T-helper 17 cell (primary cell): Measurements from ENCODE around the gene MSI2. TPM values are rescaled to one million over a fixed set of nuclear protein-coding genes. Genes with fewer than 3 reads are reported as not detected.

Experiments
- ATAC-seq: fragments of 150-1000 bp; cut with Tn5 transposase; 2 replicates; pipeline ENCODE4 v1.10.0; 2021; ENCODE audit warnings: mild to moderate bottlenecking, moderate library complexity
- DNase-seq, 3 donors: peaks; one replicate each; pipeline versions ENCODE4 v3.0.0 to v3.0.0-alpha.2; 2020 to 2021
- H3K9me3 ChIP-seq: one replicate; pipeline ENCODE4 v1.7.0; 2013; ENCODE audit warnings: low read length, mild to moderate bottlenecking; ENCODE audit not compliant: control insufficient read depth, poor library complexity, severe bottlenecking
- H3K27ac Mint-ChIP-seq: one replicate; pipeline ENCODE4 v1.8.0; 2022; ENCODE audit warnings: mild to moderate bottlenecking, moderate library complexity, mixed read lengths
- H3K27me3 Mint-ChIP-seq: one replicate; pipeline ENCODE4 v1.8.0; 2022; ENCODE audit warnings: mixed read lengths
- H3K36me3 Mint-ChIP-seq: one replicate; pipeline ENCODE4 v1.8.0; 2022; ENCODE audit warnings: low read depth, mixed read lengths
- H3K4me1 Mint-ChIP-seq: one replicate; pipeline ENCODE4 v1.8.0; 2022; ENCODE audit warnings: mild to moderate bottlenecking, mixed read lengths
- H3K4me3 Mint-ChIP-seq: one replicate; pipeline ENCODE4 v1.8.0; 2022; ENCODE audit warnings: mild to moderate bottlenecking, moderate library complexity, mixed read lengths
- total RNA-seq, 4 donors: library from RNA in 2 of 4; stranded (reverse) in 2 of 4; gene quantifications; one replicate each; pipeline ENCODE4 v1.2.3 and lab custom pipeline; 2022 to 2026

The MSI2 gene
- total RNA-seq, 2 donors from 2014 or later = 148 to 151 TPM

DNA sequence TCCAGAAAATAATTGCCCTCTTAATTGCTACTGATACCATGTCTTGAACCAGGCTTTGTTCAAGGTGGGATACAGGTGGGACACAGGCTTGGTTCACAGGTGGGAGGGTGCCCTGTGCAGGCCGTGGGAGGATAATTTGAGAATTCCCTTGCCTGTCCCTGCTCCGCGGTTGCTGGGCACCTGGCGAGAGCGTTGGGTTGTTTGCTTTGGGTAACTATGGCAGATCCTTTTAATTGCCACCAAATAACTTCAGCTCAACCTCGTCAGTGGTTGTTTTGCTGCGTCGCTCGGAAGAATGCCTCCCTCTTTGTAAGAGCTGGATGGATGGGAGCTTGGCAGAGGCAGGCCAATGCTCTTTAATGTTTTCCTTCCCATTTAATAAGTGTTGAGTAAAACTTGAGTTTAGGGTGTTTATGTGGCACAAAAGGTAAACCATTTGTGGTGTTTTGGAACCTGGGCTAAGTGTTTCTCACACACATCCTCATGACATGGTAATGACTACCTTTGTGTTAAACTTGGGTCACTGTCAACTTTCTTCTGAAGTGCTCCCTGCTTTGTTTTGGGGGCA lies 202.5 kb downstream of the MSI2 start:
- Mint-ChIP-seq H3K27ac (peak overlapping the region; percentile 65), H3K27me3 (no peaks in the 10 kb centered on the region)
- no peak for ATAC-seq

DNA sequence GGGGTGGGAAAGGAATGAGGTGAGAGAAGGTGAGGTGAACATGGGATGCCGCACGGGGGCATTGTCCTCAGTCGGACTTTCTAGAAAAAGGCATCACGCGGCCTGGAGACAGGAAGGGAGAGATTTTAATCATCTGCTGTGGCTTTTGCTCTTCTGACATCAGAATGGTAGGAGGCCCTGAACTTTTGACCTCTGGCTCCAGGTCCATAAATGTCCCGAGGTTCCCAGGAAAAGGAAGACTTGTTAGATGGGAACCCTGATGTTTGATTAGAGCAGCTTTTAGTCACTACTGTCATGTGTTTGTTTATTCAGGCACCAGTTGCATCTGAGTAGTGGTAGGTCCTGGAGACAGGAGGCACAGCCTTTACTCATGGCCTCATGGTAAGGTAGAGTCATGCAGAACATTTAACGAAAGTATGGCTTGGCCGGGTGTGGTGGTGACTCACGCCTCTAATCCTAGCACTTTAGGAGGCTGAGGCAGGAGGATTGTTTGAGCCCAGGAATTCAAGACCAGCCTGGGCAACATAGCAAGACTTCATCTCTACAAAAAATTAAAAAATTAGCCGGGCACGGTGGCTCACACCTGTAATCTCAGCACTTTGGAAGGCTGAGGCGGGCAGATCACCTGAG lies 203.1 kb downstream of the MSI2 start:
- Mint-ChIP-seq H3K27ac (peak overlapping the region; percentile 65), H3K4me1 (peaks cover 61% of the 10 kb centered on the region), H3K36me3 (peaks cover 4% of the 10 kb centered on the region), H3K4me3 (no peak overlapping the region), H3K27me3 (no peaks in the 10 kb centered on the region)
- DNase-seq = no peak
- H3K9me3 ChIP-seq = no peaks in the 10 kb centered on the region
- no peak for ATAC-seq

More for the DNA sequence above, 202.5 kb downstream of the MSI2 start:
- no peak for DNase-seq
- Mint-ChIP-seq H3K4me1 (peaks cover 62% of the 10 kb centered on the region), H3K4me3 (peak overlapping the region; percentile 12), H3K36me3 (no peaks in the 10 kb centered on the region)
- H3K9me3 ChIP-seq = no peaks in the 10 kb centered on the region

DNA sequence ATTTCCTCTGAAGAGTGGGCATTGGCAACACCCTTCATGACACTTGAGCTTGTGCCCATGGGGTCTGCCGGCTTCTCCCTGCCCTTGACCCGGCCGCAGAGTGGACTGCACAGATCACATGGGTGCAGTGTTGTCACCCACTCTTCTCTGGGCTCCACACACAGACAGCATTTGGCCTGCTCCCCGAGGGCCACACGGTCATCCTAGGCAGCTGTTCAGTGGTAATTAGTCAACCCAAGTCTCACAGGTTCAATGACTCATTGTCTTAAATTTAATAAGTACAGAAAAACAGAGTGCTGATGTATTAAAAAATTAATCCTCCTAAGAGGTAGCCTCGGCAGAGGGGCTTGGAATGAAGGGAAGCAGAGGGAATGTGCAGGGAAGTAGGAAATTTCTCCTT lies 204.8 kb downstream of the MSI2 start:
- no peaks in the 10 kb centered on the region for H3K27me3 Mint-ChIP-seq
- peak overlapping the region; percentile 64 for H3K27ac Mint-ChIP-seq
- no peak overlapping the region for H3K4me3 Mint-ChIP-seq
- H3K4me1 Mint-ChIP-seq = peaks cover 46% of the 10 kb centered on the region
- ATAC-seq = no peak
- no peaks in the 10 kb centered on the region for H3K9me3 ChIP-seq
- DNase-seq = no peak
- H3K36me3 Mint-ChIP-seq = peaks cover 4% of the 10 kb centered on the region

DNA sequence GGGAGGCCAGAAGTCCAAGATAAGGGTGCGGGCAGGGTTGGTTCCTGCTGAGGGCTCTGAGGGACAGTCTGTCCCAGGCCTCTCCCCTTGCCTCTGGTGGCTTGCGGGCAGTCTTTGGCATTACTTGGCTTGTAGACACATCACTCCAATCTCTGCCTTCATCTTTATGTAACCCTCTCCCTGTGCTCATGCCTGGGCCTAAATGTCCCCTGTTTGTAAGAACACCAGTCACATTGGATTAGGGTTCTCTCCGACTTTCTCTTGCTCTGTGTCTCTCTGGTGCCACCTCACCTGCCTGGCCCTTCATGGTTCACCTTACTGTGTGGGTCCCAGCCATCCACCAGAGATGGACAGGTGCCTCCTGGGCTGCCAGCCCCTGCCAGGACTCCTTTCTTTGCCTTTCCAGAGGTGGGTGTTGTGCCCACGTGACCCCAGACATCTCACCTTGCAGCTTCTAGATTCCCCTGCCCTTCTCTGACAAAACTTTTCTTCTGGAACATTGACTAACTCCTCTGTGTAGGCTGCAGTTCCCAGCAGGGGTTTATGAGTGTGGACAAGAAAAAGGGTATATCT lies 205.8 kb downstream of the MSI2 start:
- Mint-ChIP-seq H3K4me1 (peaks cover 48% of the 10 kb centered on the region), H3K36me3 (peaks cover 5% of the 10 kb centered on the region), H3K4me3 (peak overlapping the region; percentile 45), H3K27ac (peak overlapping the region; percentile 51), H3K27me3 (no peaks in the 10 kb centered on the region)
- ATAC-seq (no peak), DNase-seq (no peak)
- no peaks in the 10 kb centered on the region for H3K9me3 ChIP-seq

DNA sequence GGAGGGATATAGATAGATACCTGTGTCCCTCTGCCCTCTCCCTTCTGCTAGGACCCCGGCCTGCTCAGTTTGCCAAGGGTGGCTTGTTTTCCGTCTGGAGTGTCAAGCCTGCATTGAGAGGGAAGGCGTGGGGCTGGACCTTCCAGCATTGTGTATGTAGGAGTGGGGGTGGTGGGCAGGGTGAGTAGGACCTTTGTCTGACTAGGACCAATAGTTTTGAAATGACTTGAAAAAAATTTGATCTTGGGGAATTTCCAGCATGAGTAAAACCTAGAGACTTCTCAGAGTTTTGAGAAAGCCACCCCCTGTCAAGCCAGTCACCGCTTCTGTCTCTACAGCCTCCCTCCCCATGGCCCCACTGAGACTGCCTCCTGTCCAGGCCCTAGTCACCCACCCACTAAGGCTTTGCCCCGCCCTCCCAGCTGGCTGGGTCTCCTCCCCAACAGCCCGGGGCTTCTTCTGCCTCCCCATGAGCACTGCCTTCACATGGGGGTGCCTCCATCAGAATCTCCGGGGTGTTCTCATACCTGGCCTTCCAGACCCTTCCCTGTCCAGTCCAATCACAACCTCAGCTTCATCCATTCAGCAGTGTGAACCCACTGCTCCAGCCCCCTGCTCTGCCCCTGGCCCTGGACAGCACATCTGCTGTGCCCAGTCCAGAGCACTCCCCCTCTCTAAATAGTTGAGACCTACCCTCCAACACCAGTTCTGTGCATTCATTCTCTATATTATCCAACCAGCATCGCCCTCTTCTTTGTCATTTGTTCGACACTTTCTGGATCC lies 207.0 kb downstream of the MSI2 start:
- DNase-seq = no peak
- H3K9me3 ChIP-seq = no peaks in the 10 kb centered on the region
- peak; percentile 60 for ATAC-seq
- H3K27ac Mint-ChIP-seq = peak overlapping the region; percentile 51
- H3K36me3 Mint-ChIP-seq = peaks cover 9% of the 10 kb centered on the region
- peaks cover 52% of the 10 kb centered on the region for H3K4me1 Mint-ChIP-seq
- no peaks in the 10 kb centered on the region for H3K27me3 Mint-ChIP-seq
- no peak overlapping the region for H3K4me3 Mint-ChIP-seq

DNA sequence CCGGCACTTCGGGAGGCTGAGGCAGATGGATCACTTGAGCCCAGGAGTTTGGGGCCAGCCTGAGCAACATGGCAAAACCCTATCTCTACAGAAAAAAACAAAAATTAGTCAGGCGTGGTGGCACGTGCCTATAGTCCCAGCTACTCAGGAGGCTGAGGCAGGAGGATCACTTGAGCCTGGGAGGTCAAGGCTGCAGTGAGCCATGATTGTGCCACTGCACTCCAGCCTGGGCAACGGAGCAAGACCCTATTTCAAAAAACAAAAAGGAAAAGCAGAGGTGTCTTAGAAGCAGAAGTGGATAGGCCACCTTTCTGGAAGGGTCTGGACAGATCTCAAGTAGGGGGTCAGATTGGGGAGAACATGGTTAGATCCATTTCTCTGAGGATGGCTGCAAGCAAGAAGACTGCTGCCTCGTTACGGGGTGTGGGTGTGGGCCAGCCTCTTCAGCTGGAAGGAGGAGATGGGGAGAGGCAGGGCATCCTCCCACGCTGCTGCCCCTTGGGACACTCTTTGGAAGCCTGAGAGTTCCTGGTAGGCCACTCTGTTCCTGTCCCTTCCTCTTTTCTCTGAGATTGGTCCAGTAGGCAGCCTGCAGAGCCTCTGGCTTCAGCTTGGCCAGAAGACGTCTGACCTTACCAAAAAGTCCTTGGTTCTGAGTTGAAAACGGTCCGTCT lies 208.0 kb downstream of the MSI2 start:
- no peaks in the 10 kb centered on the region for H3K9me3 ChIP-seq
- peaks cover 9% of the 10 kb centered on the region for H3K36me3 Mint-ChIP-seq
- H3K4me1 Mint-ChIP-seq = peaks cover 42% of the 10 kb centered on the region
- peak overlapping the region; percentile 14 for H3K27ac Mint-ChIP-seq
- ATAC-seq = no peak
- no peak overlapping the region for H3K4me3 Mint-ChIP-seq
- no peak for DNase-seq
- no peaks in the 10 kb centered on the region for H3K27me3 Mint-ChIP-seq

DNA sequence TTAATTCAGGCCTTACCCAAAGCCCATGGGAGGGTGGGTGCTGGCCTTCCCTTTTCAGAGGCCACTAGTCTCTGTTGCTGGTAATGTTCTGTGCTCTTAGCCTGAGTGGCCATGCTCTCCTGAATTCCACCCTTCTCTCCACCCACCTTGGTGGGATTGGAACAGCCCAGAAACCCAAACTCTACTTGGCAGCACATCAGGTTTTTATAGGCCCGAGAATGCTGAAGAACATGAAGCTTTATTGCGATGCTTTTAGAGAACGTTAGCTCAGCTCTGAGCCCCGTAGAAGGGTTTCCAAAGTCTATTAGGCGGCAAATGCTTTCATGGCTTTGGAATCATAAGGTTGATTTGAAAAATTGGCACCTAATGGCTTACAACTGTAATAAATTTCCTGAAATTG lies 209.3 kb downstream of the MSI2 start:
- no peak for ATAC-seq
- Mint-ChIP-seq H3K27ac (no peak overlapping the region), H3K36me3 (peaks cover 9% of the 10 kb centered on the region), H3K4me3 (no peak overlapping the region), H3K4me1 (peaks cover 38% of the 10 kb centered on the region), H3K27me3 (no peaks in the 10 kb centered on the region)
- DNase-seq = no peak
- no peaks in the 10 kb centered on the region for H3K9me3 ChIP-seq

DNA sequence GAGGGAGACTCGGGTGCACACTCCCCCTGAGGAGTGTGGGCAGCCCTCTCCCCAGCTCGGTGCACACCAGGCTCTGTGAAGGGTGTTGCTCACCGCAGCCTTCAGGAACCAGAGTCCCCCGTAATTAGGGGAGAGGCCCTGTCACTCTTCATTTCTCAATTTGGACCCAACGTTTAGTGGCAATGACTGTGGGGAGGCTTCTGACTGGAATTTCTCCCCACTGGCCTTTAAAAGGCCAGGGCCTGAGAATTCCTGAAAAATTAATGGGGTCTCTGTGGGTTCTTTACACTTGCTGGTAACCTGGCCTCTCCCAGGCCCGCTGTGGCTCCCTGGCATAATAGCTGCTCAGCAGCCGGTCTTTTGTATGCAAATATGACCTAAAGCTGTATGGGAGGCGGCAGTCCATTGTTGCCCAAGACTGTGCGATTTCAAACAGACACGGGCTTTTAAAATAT lies 209.7 kb downstream of the MSI2 start:
- no peaks in the 10 kb centered on the region for H3K9me3 ChIP-seq
- no peaks in the 10 kb centered on the region for H3K27me3 Mint-ChIP-seq
- DNase-seq = no peak
- H3K36me3 Mint-ChIP-seq = peaks cover 9% of the 10 kb centered on the region
- ATAC-seq = no peak
- H3K4me3 Mint-ChIP-seq = no peak overlapping the region
- peaks cover 34% of the 10 kb centered on the region for H3K4me1 Mint-ChIP-seq
- H3K27ac Mint-ChIP-seq = no peak overlapping the region

DNA sequence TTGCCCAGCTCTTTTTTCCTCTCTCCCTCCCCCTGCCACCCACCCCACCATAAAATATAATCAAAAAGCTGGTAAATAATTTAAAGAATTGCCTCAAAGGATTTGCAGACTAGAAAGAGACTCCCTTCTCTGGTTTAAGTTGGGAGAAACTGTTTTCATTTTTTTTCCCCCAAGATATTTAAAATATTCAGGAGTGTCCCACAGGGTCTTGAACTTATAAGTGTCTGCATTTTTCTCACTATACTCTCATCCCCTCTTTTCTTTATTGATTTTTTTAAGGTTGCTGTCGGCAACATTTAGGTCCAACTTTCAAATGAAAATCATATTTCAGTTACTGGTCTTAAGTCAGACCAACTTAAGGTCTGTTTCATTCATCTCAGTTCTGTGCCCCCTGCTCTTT lies 210.2 kb downstream of the MSI2 start:
- H3K9me3 ChIP-seq = no peaks in the 10 kb centered on the region
- ATAC-seq (no peak), DNase-seq (no peak)
- Mint-ChIP-seq H3K27me3 (no peaks in the 10 kb centered on the region), H3K36me3 (peaks cover 9% of the 10 kb centered on the region), H3K4me1 (peaks cover 32% of the 10 kb centered on the region), H3K4me3 (no peak overlapping the region), H3K27ac (no peak overlapping the region)

DNA sequence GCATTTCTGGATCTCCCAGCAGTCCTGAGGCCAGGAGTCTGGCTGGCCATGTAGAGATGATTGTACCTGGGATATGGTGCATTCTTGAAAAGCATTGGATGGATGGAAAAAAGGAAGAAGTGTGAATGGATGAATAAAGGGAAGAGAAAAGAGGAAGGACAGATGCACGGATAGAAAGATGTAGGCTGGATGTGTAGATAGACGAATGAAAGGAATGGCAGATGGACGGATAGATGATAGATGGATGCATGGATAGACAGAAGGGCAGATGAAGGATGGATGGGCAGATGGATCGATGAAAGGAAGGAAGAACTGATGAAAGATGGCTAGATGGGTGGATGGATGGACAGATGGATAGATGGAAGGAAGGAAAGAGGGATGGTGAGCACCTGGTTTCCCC lies 210.9 kb downstream of the MSI2 start:
- DNase-seq (no peak), ATAC-seq (no peak)
- H3K9me3 ChIP-seq = no peaks in the 10 kb centered on the region
- H3K4me3 Mint-ChIP-seq = peak overlapping the region; percentile 1
- peaks cover 25% of the 10 kb centered on the region for H3K4me1 Mint-ChIP-seq
- peaks cover 9% of the 10 kb centered on the region for H3K36me3 Mint-ChIP-seq
- H3K27ac Mint-ChIP-seq = no peak overlapping the region
- no peaks in the 10 kb centered on the region for H3K27me3 Mint-ChIP-seq

DNA sequence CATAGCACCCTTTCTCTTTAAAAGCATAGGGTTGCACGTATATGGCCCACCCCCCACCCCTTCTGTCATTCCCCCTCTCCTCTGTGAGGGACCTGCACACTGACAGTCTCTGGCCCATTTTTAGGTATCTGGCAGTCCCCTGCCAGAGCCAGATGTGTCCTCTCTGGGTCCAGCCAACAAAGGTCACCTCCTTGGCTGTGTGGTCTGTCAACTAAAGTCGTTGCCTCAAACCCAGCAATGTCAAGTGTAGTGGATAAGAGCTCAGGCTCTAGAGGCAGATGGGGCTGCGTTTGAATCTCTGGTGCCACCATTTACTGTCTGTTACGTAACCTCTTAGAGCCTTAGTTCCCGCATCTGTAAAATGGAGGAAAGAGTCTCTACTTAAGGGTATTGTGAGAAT lies 211.5 kb downstream of the MSI2 start:
- DNase-seq (no peak), ATAC-seq (no peak)
- H3K4me3 Mint-ChIP-seq = no peak overlapping the region
- peaks cover 9% of the 10 kb centered on the region for H3K36me3 Mint-ChIP-seq
- no peaks in the 10 kb centered on the region for H3K27me3 Mint-ChIP-seq
- H3K4me1 Mint-ChIP-seq = peaks cover 21% of the 10 kb centered on the region
- no peak overlapping the region for H3K27ac Mint-ChIP-seq
- no peaks in the 10 kb centered on the region for H3K9me3 ChIP-seq

DNA sequence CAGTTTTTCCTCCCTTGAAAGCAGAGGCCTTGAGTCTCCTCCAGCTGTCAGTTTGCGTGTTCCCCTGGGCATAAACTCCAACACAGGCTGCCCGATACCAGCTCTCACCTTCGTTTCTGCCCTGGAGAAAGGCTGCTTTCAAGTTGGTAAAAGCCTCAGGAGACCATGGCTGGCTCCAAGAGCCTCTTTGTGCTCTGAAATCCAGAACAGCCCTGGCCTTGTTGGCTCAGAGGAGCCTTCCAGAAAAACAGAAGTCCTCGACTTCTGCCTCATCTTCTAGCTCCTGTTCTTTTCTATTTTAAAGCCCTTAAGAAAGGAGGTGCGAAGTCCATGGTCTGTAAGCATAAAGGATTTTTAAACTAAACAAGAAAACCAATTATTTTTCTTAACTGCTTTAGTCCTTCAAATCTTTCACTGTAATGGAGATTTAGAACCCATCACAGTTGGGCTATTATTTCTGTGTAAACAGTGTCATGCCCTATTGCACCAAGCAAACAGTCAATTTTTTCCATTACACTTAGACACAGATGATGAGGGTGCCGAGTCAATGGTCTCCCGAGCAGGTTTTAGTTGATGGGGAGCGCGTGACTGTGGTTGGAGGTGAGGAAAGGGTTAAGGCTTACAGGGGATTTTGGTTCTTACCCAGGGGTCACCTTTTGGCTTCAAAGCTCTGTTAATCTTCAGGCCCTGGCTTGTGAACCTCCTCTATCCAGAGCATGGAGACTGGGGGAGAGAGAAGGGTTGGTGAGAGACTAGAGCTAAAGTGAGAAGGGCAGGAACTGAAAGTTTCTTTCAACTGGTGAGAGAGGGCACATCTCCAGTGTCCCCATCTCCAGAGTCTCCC lies 212.8 kb downstream of the MSI2 start:
- Mint-ChIP-seq H3K4me1 (peaks cover 13% of the 10 kb centered on the region), H3K4me3 (no peak overlapping the region), H3K27me3 (no peaks in the 10 kb centered on the region), H3K36me3 (peaks cover 5% of the 10 kb centered on the region), H3K27ac (no peak overlapping the region)
- ATAC-seq (no peak), DNase-seq (no peak)
- no peaks in the 10 kb centered on the region for H3K9me3 ChIP-seq
